ENCODE data around the gene ATL1. TPM values are rescaled to one million over a fixed set of nuclear protein-coding genes. Genes with fewer than 3 reads are reported as not detected.

ATL1 gene
- total and polyA plus RNA-seq, 2 of the 13 experiments (the other 11 are each of a cell fraction or from before 2014, with no cell fraction given), result 0.60 to 0.65 TPM

DNA sequence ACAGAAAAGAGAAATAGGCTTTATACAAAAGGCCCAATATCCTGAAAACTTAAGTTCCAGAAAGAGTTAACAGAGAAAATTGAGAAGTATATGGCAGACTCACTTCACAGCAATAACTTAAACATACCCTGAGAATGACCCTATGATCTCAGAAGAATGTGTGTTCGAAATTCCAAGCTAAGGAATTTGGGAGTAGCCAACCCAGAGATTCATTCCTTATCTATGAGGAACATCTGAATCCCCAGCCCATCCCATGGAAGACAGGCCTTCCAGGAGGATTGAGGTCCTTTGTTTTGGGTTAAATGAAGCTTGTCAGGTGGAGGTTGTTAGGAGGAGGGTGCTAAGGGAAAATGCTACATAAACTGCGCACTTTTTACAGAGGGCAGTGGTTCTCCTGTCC, 115.7 kb downstream of the ATL1 start (continued):
- TF ChIP-seq, protein P1, sequence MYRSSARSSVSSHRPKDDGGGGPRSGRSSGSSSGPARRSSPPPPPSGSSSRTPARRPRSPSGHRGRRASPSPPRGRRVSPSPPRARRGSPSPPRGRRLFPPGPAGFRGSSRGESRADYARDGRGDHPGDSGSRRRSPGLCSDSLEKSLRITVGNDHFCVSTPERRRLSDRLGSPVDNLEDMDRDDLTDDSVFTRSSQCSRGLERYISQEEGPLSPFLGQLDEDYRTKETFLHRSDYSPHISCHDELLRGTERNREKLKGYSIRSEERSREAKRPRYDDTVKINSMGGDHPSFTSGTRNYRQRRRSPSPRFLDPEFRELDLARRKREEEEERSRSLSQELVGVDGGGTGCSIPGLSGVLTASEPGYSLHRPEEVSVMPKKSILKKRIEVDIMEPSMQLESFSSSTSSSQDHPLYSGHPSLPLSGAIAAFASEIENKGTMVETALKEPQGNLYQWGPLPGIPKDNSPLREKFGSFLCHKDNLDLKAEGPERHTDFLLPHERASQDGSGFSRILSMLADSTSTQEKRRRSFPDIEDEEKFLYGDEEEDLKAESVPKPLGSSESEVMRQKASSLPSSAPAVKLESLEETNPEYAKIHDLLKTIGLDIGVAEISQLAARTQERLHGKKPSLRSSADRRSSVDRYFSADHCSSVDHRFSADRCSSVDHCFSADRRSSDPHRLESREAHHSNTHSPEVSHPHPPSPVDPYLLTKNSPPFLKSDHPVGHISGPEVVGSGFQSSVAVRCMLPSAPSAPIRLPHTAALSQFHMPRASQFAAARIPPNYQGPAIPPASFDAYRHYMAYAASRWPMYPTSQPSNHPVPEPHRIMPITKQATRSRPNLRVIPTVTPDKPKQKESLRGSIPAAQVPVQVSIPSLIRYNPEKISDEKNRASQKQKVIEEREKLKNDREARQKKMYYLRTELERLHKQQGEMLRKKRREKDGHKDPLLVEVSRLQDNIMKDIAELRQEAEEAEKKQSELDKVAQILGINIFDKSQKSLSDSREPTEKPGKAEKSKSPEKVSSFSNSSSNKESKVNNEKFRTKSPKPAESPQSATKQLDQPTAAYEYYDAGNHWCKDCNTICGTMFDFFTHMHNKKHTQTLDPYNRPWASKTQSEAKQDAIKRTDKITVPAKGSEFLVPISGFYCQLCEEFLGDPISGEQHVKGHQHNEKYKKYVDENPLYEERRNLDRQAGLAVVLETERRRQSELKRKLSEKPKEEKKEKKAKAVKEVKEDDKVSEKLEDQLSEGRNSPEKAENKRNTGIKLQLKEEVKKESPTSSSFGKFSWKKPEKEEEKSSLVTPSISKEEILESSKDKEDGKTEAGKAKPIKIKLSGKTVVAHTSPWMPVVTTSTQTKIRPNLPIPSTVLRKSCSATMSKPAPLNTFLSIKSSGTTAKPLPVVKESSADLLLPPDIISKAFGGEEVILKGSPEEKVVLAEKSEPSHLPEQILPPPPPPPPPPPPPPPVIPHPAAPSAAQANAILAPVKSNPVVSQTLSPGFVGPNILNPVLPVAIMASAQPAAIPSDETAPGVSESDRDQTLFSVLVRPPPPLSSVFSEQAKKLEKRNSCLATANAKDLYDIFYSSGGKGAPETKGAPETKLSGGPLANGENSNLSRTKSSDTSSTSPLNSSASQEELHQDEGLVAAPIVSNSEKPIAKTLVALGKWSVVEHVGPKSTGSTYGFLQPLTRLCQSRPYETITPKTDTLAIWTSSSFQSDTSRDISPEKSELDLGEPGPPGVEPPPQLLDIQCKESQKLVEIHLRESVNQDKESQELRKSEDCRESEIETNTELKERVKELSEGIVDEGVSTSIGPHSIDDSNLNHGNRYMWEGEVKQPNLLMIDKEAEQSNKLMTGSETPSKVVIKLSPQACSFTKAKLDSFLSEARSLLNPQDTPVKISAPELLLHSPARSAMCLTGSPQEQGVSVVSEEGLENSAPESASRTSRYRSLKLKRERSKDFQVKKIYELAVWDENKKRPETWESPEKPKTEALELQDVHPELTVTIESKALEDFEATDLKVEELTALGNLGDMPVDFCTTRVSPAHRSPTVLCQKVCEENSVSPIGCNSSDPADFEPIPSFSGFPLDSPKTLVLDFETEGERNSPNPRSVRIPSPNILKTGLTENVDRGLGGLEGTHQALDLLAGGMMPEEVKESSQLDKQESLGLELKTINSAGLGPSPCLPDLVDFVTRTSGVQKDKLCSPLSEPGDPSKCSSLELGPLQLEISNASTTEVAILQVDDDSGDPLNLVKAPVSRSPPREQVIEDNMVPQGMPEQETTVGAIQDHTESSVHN (CRISPR knock-in tag; IDR thresholded peaks at IDR 0.05), result no peak

DNA sequence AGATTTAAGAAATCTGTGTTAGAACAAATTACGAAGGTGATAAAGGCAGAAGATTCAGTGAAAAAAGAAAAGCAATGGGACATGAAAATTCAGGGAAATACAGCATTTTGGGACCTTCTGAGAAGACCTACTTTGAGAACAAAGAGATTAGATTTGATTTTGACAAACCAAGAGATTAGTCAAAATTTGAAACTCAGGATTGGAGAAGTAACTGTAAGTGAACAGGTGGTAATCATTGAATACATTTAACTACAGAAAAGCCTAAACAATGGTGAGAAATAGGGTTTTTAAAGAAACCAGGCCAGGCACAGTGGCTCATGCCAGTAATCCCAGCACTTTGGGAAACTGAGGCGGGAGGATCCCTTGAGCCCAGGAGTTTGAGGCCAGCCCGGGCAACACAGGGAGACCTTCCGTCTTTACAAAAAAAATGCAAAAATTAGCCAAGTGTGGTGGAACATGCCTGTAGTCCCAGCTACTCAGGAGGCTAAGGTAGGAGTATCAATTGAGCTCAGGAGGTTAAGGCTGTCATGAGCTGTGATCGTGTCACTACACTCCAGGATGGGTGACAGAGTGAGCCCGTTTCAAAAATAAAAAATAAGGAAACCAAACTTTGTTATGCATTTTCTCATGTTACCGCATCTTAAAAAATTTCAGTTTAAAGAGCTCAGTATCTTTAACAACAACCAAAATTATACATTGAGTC, 117.0 kb downstream of the ATL1 start:
- WGBS (ENCODE audit: low lambda C conversion rate), result 47% methylated on average over 7 of the region's 7 CpGs
- no peak overlapping the region for H3K27ac ChIP-seq (ENCODE audit: extremely low read length, insufficient read depth, low read length)
- ChIA-PET CTCF (ENCODE audit: low intra/inter-chr PET ratio, low total read pairs) (no interaction called here), POLR2A (interaction anchor here (0.7 kb wide), 1 partner anchor 9 kb away, joined by 3 read pairs; the partner anchor contains the start of gene SAV1)
- DNase-seq (ENCODE audit: low spot score), result no peak
- H2AFZ ChIP-seq (ENCODE audit: low read length), result no peak overlapping the region
- H3K4me1 ChIP-seq (ENCODE audit: insufficient read depth, low read length), result peaks cover 16% of the 10 kb centered on the region
- H3K9me3 ChIP-seq (ENCODE audit: low read length), result no peaks in the 10 kb centered on the region
- peaks cover 1 to 11% of the 10 kb centered on the region in 2 experiments; a peak in 2 of 5 replicates for H3K27me3 ChIP-seq (ENCODE audit: control insufficient read depth in 1 of 2, insufficient read depth in 2 of 2, low read length in 2 of 2)
- H3K9ac ChIP-seq (ENCODE audit: insufficient read depth, low read depth, low read length), result no peak overlapping the region
- H3K4me3 ChIP-seq (replicated peaks in 1 of 3; ENCODE audit: insufficient read depth in 1 of 3, low read depth in 2 of 3, low read length in 3 of 3), result no peak overlapping the region
- intact Hi-C loops (cut with micrococcal nuclease; ENCODE audit: unreplicated experiment), result no loop called here
- no peak for FAIRE-seq
- no peak for ATAC-seq
- peak overlapping the region; percentile 32; the same call in 1 of the 2 replicates for H3K4me2 ChIP-seq (ENCODE audit: low read depth, low read length)
- in situ Hi-C loops (cut with HindIII; ENCODE audit: extremely low pct_ligation_motif_present, low pct_unique_long_range_greater_than_20kb), result no loop called here
- H3K79me2 ChIP-seq (ENCODE audit: insufficient read depth, low read length), result no peaks in the 10 kb centered on the region
- H3K36me3 ChIP-seq (replicated peaks in 1 of 2; ENCODE audit: control insufficient read depth in 1 of 2, insufficient read depth in 2 of 2, low read length in 2 of 2), result no peaks in the 10 kb centered on the region
- no peaks in the 10 kb centered on the region for H4K20me1 ChIP-seq (ENCODE audit: insufficient read depth, low read length)
- no TSS peak for BruUV-seq (replicated peaks)
- no peak for TF ChIP-seq HOXA5 (CRISPR knock-in tag; IDR thresholded peaks at IDR 0.05)
- TF ChIP-seq CBX2 (IDR thresholded peaks at IDR 0.05; ENCODE audit: low read depth, low read length), result 0 out of 2 replicates have a peak, but pooled peaks have one; percentile 21
- no peak for TF ChIP-seq CBX2 (CRISPR knock-in tag; IDR thresholded peaks at IDR 0.05; ENCODE audit: low read depth)
- no peak for TF ChIP-seq ZNF430 (CRISPR knock-in tag; IDR thresholded peaks at IDR 0.05)

Measured in HepG2 (cell line).